ENCODE results near the gene FAM241A. TPM values are rescaled to one million over a fixed set of nuclear protein-coding genes. Genes with fewer than 3 reads are reported as not detected.
"Not testable (repeated sequence)": the region's sequence is repeated elsewhere in the genome, so short reads cannot be mapped to it uniquely, and the experiment has no call there.

The FAM241A gene
- total and polyA plus RNA-seq, 2 donors (not counting 1 experiment from before 2014, with no cell fraction given) = 1.2 to 1.7 TPM

- Histone ChIP-seq H3K9me3 (ENCODE audit: control insufficient read depth, insufficient read depth, low read depth, low read length) (no peaks in the 10 kb centered on the region), H3K4me3 (replicated peaks in 1 of 4; ENCODE audit: control extremely low read depth in 1 of 4, insufficient read depth in 1 of 4, low read depth in 3 of 4, low read length in 4 of 4) (no peak overlapping the region)
- TF ChIP-seq EZH2 (IDR thresholded peaks at IDR 0.05; ENCODE audit: low read length, missing control alignments) (no peak), CTCF (conservative IDR thresholded peaks at IDR 0.05 in 1 of 2, IDR thresholded peaks at IDR 0.05 in 1 of 2; ENCODE audit: low read depth in 1 of 2, low read length in 2 of 2) (no peak)
Observed at GRCh38 chr4:112201915-112202505, 56.8 kb downstream of the FAM241A start.

GRCh38 chr4:112203593-112203992 lies 58.3 kb downstream of the FAM241A start:
- no peak overlapping the region for H3K9ac ChIP-seq (ENCODE audit: insufficient read depth, low read length)
- H3K27me3 ChIP-seq (ENCODE audit: control insufficient read depth, insufficient read depth, low read length) = no peaks in the 10 kb centered on the region
- no peaks in the 10 kb centered on the region for H3K9me3 ChIP-seq (ENCODE audit: control insufficient read depth, insufficient read depth, low read depth, low read length)
- no peak overlapping the region for H3K4me3 ChIP-seq (replicated peaks in 1 of 4; ENCODE audit: control extremely low read depth in 1 of 4, insufficient read depth in 1 of 4, low read depth in 3 of 4, low read length in 4 of 4)
- TF ChIP-seq EZH2 (IDR thresholded peaks at IDR 0.05; ENCODE audit: low read length, missing control alignments) (no peak), CTCF (conservative IDR thresholded peaks at IDR 0.05 in 1 of 2, IDR thresholded peaks at IDR 0.05 in 1 of 2; ENCODE audit: low read depth in 1 of 2, low read length in 2 of 2) (no peak)
- H3K4me1 ChIP-seq (ENCODE audit: control insufficient read depth, extremely low read depth, insufficient read depth, low read length) = no peaks in the 10 kb centered on the region
- H3K36me3 ChIP-seq (ENCODE audit: control insufficient read depth, insufficient read depth, low read length) = no peaks in the 10 kb centered on the region
- H3K79me2 ChIP-seq (ENCODE audit: control insufficient read depth, insufficient read depth, low read length) = no peaks in the 10 kb centered on the region
- H3K27ac ChIP-seq (ENCODE audit: insufficient read depth, low read length) = no peak overlapping the region
- no peak overlapping the region for H3K4me2 ChIP-seq (ENCODE audit: extremely low read depth, insufficient read depth, low read length)
- H4K20me1 ChIP-seq (ENCODE audit: control insufficient read depth, extremely low read depth, insufficient read depth, low read length) = no peaks in the 10 kb centered on the region
- no peak for DNase-seq (ENCODE audit: low read depth in 2 of 2)
- H2AFZ ChIP-seq (ENCODE audit: low read length) = no peak overlapping the region

More at GRCh38 chr4:112201915-112202505, 56.8 kb downstream of the FAM241A start:
- Histone ChIP-seq H3K4me2 (ENCODE audit: extremely low read depth, insufficient read depth, low read length) (no peak overlapping the region), H4K20me1 (ENCODE audit: control insufficient read depth, extremely low read depth, insufficient read depth, low read length) (no peaks in the 10 kb centered on the region), H2AFZ (ENCODE audit: low read length) (no peak overlapping the region), H3K79me2 (ENCODE audit: control insufficient read depth, insufficient read depth, low read length) (no peaks in the 10 kb centered on the region), H3K27ac (ENCODE audit: insufficient read depth, low read length) (no peak overlapping the region), H3K36me3 (ENCODE audit: control insufficient read depth, insufficient read depth, low read length) (no peaks in the 10 kb centered on the region), H3K27me3 (ENCODE audit: control insufficient read depth, insufficient read depth, low read length) (no peaks in the 10 kb centered on the region), H3K9ac (ENCODE audit: insufficient read depth, low read length) (no peak overlapping the region), H3K4me1 (ENCODE audit: control insufficient read depth, extremely low read depth, insufficient read depth, low read length) (no peaks in the 10 kb centered on the region)
- DNase-seq (ENCODE audit: low read depth in 2 of 2) = no peak

- H3K27me3 ChIP-seq (ENCODE audit: control insufficient read depth, insufficient read depth, low read length) = no peaks in the 10 kb centered on the region
- no peaks in the 10 kb centered on the region for H3K79me2 ChIP-seq (ENCODE audit: control insufficient read depth, insufficient read depth, low read length)
- no peaks in the 10 kb centered on the region for H3K36me3 ChIP-seq (ENCODE audit: control insufficient read depth, insufficient read depth, low read length)
- H4K20me1 ChIP-seq (ENCODE audit: control insufficient read depth, extremely low read depth, insufficient read depth, low read length) = no peaks in the 10 kb centered on the region
- no peak overlapping the region for H3K4me3 ChIP-seq (replicated peaks in 1 of 4; ENCODE audit: control extremely low read depth in 1 of 4, insufficient read depth in 1 of 4, low read depth in 3 of 4, low read length in 4 of 4)
- DNase-seq (ENCODE audit: low read depth in 2 of 2) = no peak
- H3K4me1 ChIP-seq (ENCODE audit: control insufficient read depth, extremely low read depth, insufficient read depth, low read length) = no peaks in the 10 kb centered on the region
- H2AFZ ChIP-seq (ENCODE audit: low read length) = no peak overlapping the region
- TF ChIP-seq EZH2 (IDR thresholded peaks at IDR 0.05; ENCODE audit: low read length, missing control alignments) (no peak), CTCF (conservative IDR thresholded peaks at IDR 0.05 in 1 of 2, IDR thresholded peaks at IDR 0.05 in 1 of 2; ENCODE audit: low read depth in 1 of 2, low read length in 2 of 2) (no peak)
- H3K27ac ChIP-seq (ENCODE audit: insufficient read depth, low read length) = no peak overlapping the region
- no peak overlapping the region for H3K4me2 ChIP-seq (ENCODE audit: extremely low read depth, insufficient read depth, low read length)
- H3K9ac ChIP-seq (ENCODE audit: insufficient read depth, low read length) = no peak overlapping the region
- no peaks in the 10 kb centered on the region for H3K9me3 ChIP-seq (ENCODE audit: control insufficient read depth, insufficient read depth, low read depth, low read length)
Observed at GRCh38 chr4:112206431-112206830, 61.2 kb downstream of the FAM241A start.

GRCh38 chr4:112208137-112209095 lies 63.2 kb downstream of the FAM241A start:
- H2AFZ ChIP-seq (ENCODE audit: low read length); H3K4me3 ChIP-seq (replicated peaks in 1 of 4; ENCODE audit: control extremely low read depth in 1 of 4, insufficient read depth in 1 of 4, low read depth in 3 of 4, low read length in 4 of 4); H3K9ac ChIP-seq (ENCODE audit: insufficient read depth, low read length); H3K79me2 ChIP-seq (ENCODE audit: control insufficient read depth, insufficient read depth, low read length); H4K20me1 ChIP-seq (ENCODE audit: control insufficient read depth, extremely low read depth, insufficient read depth, low read length); DNase-seq (ENCODE audit: low read depth in 2 of 2); H3K9me3 ChIP-seq (ENCODE audit: control insufficient read depth, insufficient read depth, low read depth, low read length); H3K27ac ChIP-seq (ENCODE audit: insufficient read depth, low read length); H3K36me3 ChIP-seq (ENCODE audit: control insufficient read depth, insufficient read depth, low read length); H3K27me3 ChIP-seq (ENCODE audit: control insufficient read depth, insufficient read depth, low read length); H3K4me2 ChIP-seq (ENCODE audit: extremely low read depth, insufficient read depth, low read length); H3K4me1 ChIP-seq (ENCODE audit: control insufficient read depth, extremely low read depth, insufficient read depth, low read length): not testable (repeated sequence)
